ENCODE data around the gene GGT5.

The GGT5 gene

GRCh38 chr22:24170632-24171031 lies 74.2 kb downstream of the GGT5 start:
- Histone ChIP-seq H3K27ac (replicated peaks) (no peak overlapping the region), H3K4me3 (replicated peaks; ENCODE audit: insufficient read depth, low read length) (no peak overlapping the region), H3K27me3 (ENCODE audit: insufficient read depth, poor library complexity, severe bottlenecking) (no peaks in the 10 kb centered on the region)
- DNase-seq (ENCODE audit: low read depth in 1 of 2, low spot score in 1 of 2) = no peak
- TF ChIP-seq, protein P1, sequence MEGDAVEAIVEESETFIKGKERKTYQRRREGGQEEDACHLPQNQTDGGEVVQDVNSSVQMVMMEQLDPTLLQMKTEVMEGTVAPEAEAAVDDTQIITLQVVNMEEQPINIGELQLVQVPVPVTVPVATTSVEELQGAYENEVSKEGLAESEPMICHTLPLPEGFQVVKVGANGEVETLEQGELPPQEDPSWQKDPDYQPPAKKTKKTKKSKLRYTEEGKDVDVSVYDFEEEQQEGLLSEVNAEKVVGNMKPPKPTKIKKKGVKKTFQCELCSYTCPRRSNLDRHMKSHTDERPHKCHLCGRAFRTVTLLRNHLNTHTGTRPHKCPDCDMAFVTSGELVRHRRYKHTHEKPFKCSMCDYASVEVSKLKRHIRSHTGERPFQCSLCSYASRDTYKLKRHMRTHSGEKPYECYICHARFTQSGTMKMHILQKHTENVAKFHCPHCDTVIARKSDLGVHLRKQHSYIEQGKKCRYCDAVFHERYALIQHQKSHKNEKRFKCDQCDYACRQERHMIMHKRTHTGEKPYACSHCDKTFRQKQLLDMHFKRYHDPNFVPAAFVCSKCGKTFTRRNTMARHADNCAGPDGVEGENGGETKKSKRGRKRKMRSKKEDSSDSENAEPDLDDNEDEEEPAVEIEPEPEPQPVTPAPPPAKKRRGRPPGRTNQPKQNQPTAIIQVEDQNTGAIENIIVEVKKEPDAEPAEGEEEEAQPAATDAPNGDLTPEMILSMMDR (IDR thresholded peaks at IDR 0.05; ENCODE audit: insufficient read depth, low read length) = no peak
- TF ChIP-seq SPI1 (IDR thresholded peaks at IDR 0.05; ENCODE audit: borderline replicate concordance, low read depth) = no peak
- TF ChIP-seq GABPA (IDR thresholded peaks at IDR 0.05; ENCODE audit: low read depth) = no peak
- TF ChIP-seq POLR2AphosphoS5 (IDR thresholded peaks at IDR 0.05; ENCODE audit: low read depth) = no peak
- TF ChIP-seq REST (IDR thresholded peaks at IDR 0.05; ENCODE audit: insufficient replicate concordance, low read depth) = no peak

DNA sequence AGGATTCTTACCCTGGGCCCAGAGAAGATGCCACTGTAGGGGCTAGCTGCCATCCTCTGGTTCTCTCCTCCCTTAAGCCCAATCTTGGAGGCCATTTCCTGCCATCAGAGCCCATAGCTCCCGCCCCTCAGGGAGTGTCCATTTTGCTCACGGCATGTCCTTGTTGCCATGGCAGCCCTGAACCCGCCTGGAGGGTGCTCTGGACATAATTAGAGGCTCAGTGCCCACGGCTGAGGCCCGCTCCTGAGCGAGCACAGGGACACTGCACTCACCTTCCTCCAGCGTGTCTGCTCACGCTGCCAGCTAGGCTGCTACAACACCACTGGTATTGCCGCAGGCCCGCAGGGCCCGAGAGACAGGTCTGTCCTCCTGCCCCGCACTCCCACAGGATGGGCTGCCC lies 74.7 kb downstream of the GGT5 start:
- TF ChIP-seq SPI1 (IDR thresholded peaks at IDR 0.05; ENCODE audit: borderline replicate concordance, low read depth) (no peak), GABPA (IDR thresholded peaks at IDR 0.05; ENCODE audit: low read depth) (no peak), POLR2AphosphoS5 (IDR thresholded peaks at IDR 0.05; ENCODE audit: low read depth) (no peak), REST (IDR thresholded peaks at IDR 0.05; ENCODE audit: insufficient replicate concordance, low read depth) (no peak)
- TF ChIP-seq, protein P1 (IDR thresholded peaks at IDR 0.05; ENCODE audit: insufficient read depth, low read length) = no peak
- Histone ChIP-seq H3K27ac (replicated peaks) (no peak overlapping the region), H3K4me3 (replicated peaks; ENCODE audit: insufficient read depth, low read length) (no peak overlapping the region), H3K27me3 (ENCODE audit: insufficient read depth, poor library complexity, severe bottlenecking) (no peaks in the 10 kb centered on the region)
- no peak for DNase-seq (ENCODE audit: low read depth in 1 of 2, low spot score in 1 of 2)

Data from HL-60 (cell line).